Neutrophil (primary cell): Measurements from ENCODE around the gene B3GAT2.
A peak's percentile ranks its signal among the peaks of the same experiment; 100 is the strongest.

ENCODE experiments used
- H3K27ac ChIP-seq: fragments of 200-600 bp; sonication (generic); 2 replicates; pipeline ENCODE4 v1.5.1; 2016; ENCODE audit warnings: mild to moderate bottlenecking, moderate library complexity
- H3K27me3 ChIP-seq: fragments of 200-600 bp; sonication (generic); 2 replicates; pipeline ENCODE4 v1.6.0; 2016; ENCODE audit warnings: mild to moderate bottlenecking
- H3K36me3 ChIP-seq: fragments of 200-600 bp; sonication (generic); 2 replicates; pipeline ENCODE4 v1.5.1; 2017
- H3K4me1 ChIP-seq, 2 experiments: fragments of 200-600 bp in 1 of 2; sonication (generic) in 1 of 2; 1 replicate in 1 of 2; 2 replicates in 1 of 2; pipeline versions ENCODE4 v1.5.1 to v1.6.1; 2013 to 2016; ENCODE audit warnings: low read depth in 1 of 2, low read length in 1 of 2, mild to moderate bottlenecking in 1 of 2, moderate library complexity in 1 of 2; ENCODE audit not compliant: control insufficient read depth in 1 of 2, insufficient read depth in 1 of 2
- H3K4me3 ChIP-seq, 2 experiments: fragments of 200-600 bp in 1 of 2; sonication (generic) in 1 of 2; 1 replicate in 1 of 2; 2 replicates in 1 of 2; pipeline ENCODE4 v1.5.1; 2013 to 2016; ENCODE audit warnings: low read depth in 1 of 2, low read length in 1 of 2, mild to moderate bottlenecking in 1 of 2, moderate library complexity in 1 of 2
- H3K9me3 ChIP-seq: fragments of 200-600 bp; sonication (generic); 2 replicates; pipeline ENCODE4 v1.5.1; 2016
- TF ChIP-seq, protein P1 (sequence below): fragments of 200-600 bp; sonication (generic); IDR thresholded peaks from 2 replicates; pipeline ENCODE4 v1.5.1; 2016; ENCODE audit warnings: antibody characterized with exemption

The B3GAT2 gene

DNA sequence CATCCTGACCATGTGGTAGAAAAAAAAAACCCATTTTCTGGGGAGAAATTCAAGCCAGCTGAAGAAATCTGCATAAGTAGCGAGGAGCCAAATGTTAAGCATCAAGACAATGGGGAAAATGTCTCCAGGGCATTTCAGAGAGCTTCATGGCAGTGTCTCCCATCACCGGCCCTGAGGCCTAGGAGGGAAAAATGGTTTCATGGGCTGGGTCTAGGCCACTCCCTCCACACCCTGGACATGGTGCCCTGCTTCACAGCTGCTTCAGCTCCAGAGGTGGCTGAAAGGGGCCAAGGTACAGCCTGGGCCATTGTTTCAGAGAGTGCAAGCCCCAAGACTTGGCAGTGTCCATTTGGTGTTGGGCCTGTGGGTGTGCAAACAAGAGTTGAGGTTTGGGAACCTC, 34.4 kb upstream of the B3GAT2 start:
- no peaks in the 10 kb centered on the region for H3K9me3 ChIP-seq
- H3K27me3 ChIP-seq: peaks cover 30% of the 10 kb centered on the region
- H3K27ac ChIP-seq: no peak overlapping the region
- H3K36me3 ChIP-seq: no peaks in the 10 kb centered on the region
- H3K4me3 ChIP-seq: no peak overlapping the region
- no peaks in the 10 kb centered on the region for H3K4me1 ChIP-seq
- TF ChIP-seq, protein P1, sequence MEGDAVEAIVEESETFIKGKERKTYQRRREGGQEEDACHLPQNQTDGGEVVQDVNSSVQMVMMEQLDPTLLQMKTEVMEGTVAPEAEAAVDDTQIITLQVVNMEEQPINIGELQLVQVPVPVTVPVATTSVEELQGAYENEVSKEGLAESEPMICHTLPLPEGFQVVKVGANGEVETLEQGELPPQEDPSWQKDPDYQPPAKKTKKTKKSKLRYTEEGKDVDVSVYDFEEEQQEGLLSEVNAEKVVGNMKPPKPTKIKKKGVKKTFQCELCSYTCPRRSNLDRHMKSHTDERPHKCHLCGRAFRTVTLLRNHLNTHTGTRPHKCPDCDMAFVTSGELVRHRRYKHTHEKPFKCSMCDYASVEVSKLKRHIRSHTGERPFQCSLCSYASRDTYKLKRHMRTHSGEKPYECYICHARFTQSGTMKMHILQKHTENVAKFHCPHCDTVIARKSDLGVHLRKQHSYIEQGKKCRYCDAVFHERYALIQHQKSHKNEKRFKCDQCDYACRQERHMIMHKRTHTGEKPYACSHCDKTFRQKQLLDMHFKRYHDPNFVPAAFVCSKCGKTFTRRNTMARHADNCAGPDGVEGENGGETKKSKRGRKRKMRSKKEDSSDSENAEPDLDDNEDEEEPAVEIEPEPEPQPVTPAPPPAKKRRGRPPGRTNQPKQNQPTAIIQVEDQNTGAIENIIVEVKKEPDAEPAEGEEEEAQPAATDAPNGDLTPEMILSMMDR: no peak

DNA sequence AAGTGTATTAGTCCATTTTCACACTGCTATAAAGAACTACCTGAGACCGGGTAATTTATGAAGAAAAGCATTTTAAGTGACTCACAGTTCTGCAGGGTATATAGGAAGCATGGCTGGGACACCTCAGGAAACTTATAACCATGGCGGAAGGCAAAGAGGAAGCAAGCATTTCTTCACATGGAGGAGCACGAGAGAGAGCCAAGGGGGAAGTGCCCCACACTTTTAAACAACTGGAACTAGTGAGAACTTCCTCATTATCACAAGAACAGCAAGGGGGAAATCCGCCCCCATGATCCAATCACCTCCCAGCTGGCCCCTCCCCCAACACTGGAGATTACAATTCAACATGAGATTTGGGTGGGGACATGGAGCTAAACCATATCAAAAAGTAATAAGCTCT, 28.3 kb upstream of the B3GAT2 start:
- peaks cover 7% of the 10 kb centered on the region for H3K27me3 ChIP-seq
- H3K4me1 ChIP-seq: peaks cover 0 to 8% of the 10 kb centered on the region in 2 experiments
- no peaks in the 10 kb centered on the region for H3K36me3 ChIP-seq
- peak overlapping the region; percentile 38 for H3K27ac ChIP-seq
- TF ChIP-seq, protein P1: no peak
- no peaks in the 10 kb centered on the region for H3K9me3 ChIP-seq
- no peak overlapping the region for H3K4me3 ChIP-seq

DNA sequence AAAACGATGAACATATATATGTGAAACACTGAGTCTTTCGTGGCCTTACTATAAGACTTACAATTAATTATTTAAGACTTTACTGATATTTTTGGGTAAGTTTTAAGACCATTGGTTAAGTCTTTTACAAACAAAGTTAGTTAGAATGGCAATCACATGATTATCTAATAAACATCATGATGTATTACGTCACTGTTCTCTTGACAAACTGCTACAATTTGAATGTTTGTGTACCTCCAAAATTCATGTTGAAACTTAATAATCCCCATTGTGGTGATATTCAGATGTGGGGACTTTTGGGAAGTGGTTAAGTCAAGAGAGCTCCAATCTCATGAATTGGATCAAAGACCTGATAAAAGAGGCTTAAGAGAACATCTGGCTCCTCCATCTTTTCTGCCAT, 25.9 kb upstream of the B3GAT2 start:
- Histone ChIP-seq H3K4me3 (no peak overlapping the region), H3K9me3 (no peaks in the 10 kb centered on the region), H3K27me3 (no peaks in the 10 kb centered on the region), H3K36me3 (no peaks in the 10 kb centered on the region), H3K4me1 (peaks cover 0 to 8% of the 10 kb centered on the region in 2 experiments), H3K27ac (no peak overlapping the region)
- TF ChIP-seq, protein P1: no peak

DNA sequence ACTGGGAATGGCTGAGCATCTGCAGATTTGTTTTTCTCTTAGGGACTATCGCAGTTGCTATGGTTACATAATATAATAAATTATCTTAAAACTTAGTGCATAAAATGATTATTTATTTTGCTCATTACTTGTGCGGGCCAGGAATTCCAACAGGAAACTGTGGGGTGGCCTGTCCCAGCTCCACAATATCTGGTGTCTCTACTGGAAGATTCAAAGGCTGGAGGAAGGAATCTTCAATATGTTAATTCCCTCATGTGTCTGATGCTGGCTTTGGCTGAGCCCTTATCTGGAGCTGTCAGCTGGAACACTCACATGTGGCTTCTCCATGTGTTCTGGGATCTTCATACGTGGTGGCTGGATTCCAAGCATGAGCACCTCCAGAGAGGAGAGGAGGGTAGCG, 23.9 kb upstream of the B3GAT2 start:
- Histone ChIP-seq H3K27me3 (no peaks in the 10 kb centered on the region), H3K27ac (no peak overlapping the region), H3K9me3 (no peaks in the 10 kb centered on the region), H3K4me1 (peaks cover 0 to 8% of the 10 kb centered on the region in 2 experiments), H3K4me3 (no peak overlapping the region), H3K36me3 (no peaks in the 10 kb centered on the region)
- TF ChIP-seq, protein P1: no peak

DNA sequence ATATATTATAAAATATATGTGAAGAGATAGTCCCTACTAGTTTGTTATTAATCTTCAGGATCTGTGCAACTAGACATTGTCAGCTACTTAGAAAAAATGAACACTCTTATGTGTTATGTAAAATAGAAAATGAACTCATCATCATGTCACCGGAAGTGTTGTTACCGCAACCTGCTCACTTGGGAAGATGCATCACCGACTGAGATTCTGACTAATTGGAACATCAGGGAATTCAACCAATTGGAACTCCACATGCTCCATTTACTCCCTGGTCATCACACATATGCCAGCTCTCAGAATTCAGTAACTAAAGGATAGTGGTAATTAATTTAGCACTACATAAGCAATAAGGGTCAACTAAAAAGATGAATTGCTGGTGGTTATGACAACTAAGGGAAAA, 16.7 kb upstream of the B3GAT2 start:
- Histone ChIP-seq H3K9me3 (no peaks in the 10 kb centered on the region), H3K27ac (no peak overlapping the region), H3K27me3 (no peaks in the 10 kb centered on the region), H3K4me3 (no peak overlapping the region), H3K4me1 (no peaks in the 10 kb centered on the region), H3K36me3 (no peaks in the 10 kb centered on the region)
- TF ChIP-seq, protein P1: no peak

DNA sequence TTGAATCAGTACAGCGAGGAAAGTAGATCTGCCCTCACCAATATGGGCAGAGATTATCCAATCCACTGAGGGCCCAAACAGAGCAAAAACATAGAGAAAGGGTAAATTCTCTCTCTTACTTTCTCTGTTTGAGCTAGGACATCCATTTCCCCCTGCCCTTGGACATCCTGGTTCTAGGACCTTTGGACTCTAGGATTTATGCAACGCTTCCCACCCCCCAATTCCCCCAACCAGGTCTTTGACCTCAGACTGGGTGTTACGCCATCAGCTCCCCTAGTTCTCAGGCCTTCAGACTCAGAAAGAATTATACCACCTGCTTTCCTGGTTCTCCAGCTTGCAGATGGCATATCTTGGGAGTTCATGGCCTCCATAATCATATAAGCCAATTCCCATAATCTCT, 10.2 kb upstream of the B3GAT2 start:
- TF ChIP-seq, protein P1: no peak
- no peak overlapping the region for H3K4me3 ChIP-seq
- H3K27ac ChIP-seq: no peak overlapping the region
- H3K4me1 ChIP-seq: no peaks in the 10 kb centered on the region
- no peaks in the 10 kb centered on the region for H3K9me3 ChIP-seq
- H3K36me3 ChIP-seq: no peaks in the 10 kb centered on the region
- H3K27me3 ChIP-seq: no peaks in the 10 kb centered on the region
